AG09309 (cell line): Measurements from ENCODE around the gene CCL23.

Source experiments
- DNase-seq: peaks from one replicate; pipeline ENCODE4 v3.0.0-alpha.2; 2010; ENCODE audit warnings: low read depth
- H3K4me3 ChIP-seq: 2 replicates; pipeline ENCODE4 v1.5.1; 2011; ENCODE audit warnings: mild to moderate bottlenecking, low read depth, low read length, moderate library complexity; ENCODE audit not compliant: control insufficient read depth
- CTCF ChIP-seq: IDR thresholded peaks from 2 replicates; pipeline ENCODE4 v1.5.1; 2011; ENCODE audit warnings: mild to moderate bottlenecking, low read depth, low read length, inconsistent platforms; ENCODE audit not compliant: insufficient read depth, control insufficient read depth; ENCODE audit errors: missing control alignments

The CCL23 gene

GRCh38 chr17:36055921-36056520 is 38.2 kb upstream of the CCL23 start:
- DNase-seq: no peak
- H3K4me3 ChIP-seq: no peak overlapping the region
- TF ChIP-seq CTCF: no peak

GRCh38 chr17:36055171-36055570 is 37.4 kb upstream of the CCL23 start:
- TF ChIP-seq CTCF: no peak
- H3K4me3 ChIP-seq: no peak overlapping the region
- no peak for DNase-seq

- TF ChIP-seq CTCF: no peak
- no peak overlapping the region for H3K4me3 ChIP-seq
- DNase-seq: no peak
These were observed 31.9 kb upstream of the CCL23 start for GRCh38 chr17:36049643-36050042.

- no peak overlapping the region for H3K4me3 ChIP-seq
- no peak for DNase-seq
- TF ChIP-seq CTCF: no peak
These were observed 30.3 kb upstream of the CCL23 start for GRCh38 chr17:36048066-36048465.

GRCh38 chr17:36036235-36036634 is 18.5 kb upstream of the CCL23 start:
- no peak for DNase-seq
- TF ChIP-seq CTCF: no peak

GRCh38 chr17:36034127-36034526 is 16.4 kb upstream of the CCL23 start:
- DNase-seq: no peak
- TF ChIP-seq CTCF: no peak
- H3K4me3 ChIP-seq: no peak overlapping the region

More at GRCh38 chr17:36036235-36036634, 18.5 kb upstream of the CCL23 start:
- no peak overlapping the region for H3K4me3 ChIP-seq

GRCh38 chr17:36030956-36031355 is 13.2 kb upstream of the CCL23 start:
- DNase-seq: no peak
- no peak overlapping the region for H3K4me3 ChIP-seq
- TF ChIP-seq CTCF: no peak
